ENCODE results near the gene CFAP299.

Gene CFAP299

GRCh38 chr4:80500613-80501012 is 165.1 kb downstream of the CFAP299 start:
- peak; percentile 20 for DNase-seq (ENCODE audit: low read depth)
- no peak overlapping the region for H3K4me3 ChIP-seq (ENCODE audit: control insufficient read depth, low read depth, low read length)
- TF ChIP-seq, protein P1, sequence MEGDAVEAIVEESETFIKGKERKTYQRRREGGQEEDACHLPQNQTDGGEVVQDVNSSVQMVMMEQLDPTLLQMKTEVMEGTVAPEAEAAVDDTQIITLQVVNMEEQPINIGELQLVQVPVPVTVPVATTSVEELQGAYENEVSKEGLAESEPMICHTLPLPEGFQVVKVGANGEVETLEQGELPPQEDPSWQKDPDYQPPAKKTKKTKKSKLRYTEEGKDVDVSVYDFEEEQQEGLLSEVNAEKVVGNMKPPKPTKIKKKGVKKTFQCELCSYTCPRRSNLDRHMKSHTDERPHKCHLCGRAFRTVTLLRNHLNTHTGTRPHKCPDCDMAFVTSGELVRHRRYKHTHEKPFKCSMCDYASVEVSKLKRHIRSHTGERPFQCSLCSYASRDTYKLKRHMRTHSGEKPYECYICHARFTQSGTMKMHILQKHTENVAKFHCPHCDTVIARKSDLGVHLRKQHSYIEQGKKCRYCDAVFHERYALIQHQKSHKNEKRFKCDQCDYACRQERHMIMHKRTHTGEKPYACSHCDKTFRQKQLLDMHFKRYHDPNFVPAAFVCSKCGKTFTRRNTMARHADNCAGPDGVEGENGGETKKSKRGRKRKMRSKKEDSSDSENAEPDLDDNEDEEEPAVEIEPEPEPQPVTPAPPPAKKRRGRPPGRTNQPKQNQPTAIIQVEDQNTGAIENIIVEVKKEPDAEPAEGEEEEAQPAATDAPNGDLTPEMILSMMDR (IDR thresholded peaks at IDR 0.05; ENCODE audit: control insufficient read depth, insufficient read depth, low read depth, low read length, missing control alignments) = no peak

- TF ChIP-seq, protein P1 (IDR thresholded peaks at IDR 0.05; ENCODE audit: control insufficient read depth, insufficient read depth, low read depth, low read length, missing control alignments) = no peak
- DNase-seq (ENCODE audit: low read depth) = no peak
Observed at GRCh38 chr4:80507077-80507476, 171.5 kb downstream of the CFAP299 start.

GRCh38 chr4:80507507-80507906 is 172.0 kb downstream of the CFAP299 start:
- TF ChIP-seq, protein P1 (IDR thresholded peaks at IDR 0.05; ENCODE audit: control insufficient read depth, insufficient read depth, low read depth, low read length, missing control alignments) = no peak
- no peak for DNase-seq (ENCODE audit: low read depth)
- no peak overlapping the region for H3K4me3 ChIP-seq (ENCODE audit: control insufficient read depth, low read depth, low read length)

More at GRCh38 chr4:80507077-80507476, 171.5 kb downstream of the CFAP299 start:
- no peak overlapping the region for H3K4me3 ChIP-seq (ENCODE audit: control insufficient read depth, low read depth, low read length)

DNA sequence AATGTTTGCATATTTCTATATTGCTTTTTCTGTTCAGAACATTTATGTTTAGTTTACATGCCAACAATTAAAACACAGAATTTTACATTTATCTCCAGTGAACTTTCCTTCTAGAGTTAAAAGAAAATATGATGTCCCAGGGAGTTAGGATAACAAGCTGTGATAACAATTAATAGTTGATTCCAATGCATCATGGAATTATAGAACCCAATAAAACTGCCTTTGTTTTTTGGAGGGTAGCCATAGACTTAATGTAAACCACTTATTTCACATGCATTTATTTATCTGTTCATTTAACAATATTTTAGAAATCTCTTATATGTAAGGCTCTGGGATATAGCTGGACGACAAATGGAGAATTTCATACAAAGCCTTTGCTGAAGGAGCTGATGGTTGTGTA is 180.0 kb downstream of the CFAP299 start:
- TF ChIP-seq, protein P1 (IDR thresholded peaks at IDR 0.05; ENCODE audit: control insufficient read depth, insufficient read depth, low read depth, low read length, missing control alignments) = no peak

DNA sequence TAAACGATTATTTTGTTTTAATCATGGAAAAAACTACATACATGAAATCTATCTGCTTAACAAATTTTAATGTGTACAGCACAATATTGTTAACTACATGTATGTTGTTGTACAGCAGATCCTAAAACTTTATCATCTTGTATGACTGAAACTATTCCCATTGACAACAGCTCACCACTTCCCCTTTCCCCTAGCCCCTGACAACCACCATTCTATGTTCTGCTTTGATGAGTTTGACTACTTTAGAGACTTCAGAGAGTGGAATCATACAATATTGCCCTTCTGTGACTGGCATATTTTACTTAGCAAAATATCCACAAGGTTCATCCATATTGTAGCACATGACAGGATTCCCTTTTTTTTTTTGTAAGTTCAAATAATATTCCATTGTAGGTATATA is 185.9 kb downstream of the CFAP299 start:
- no peak for DNase-seq (ENCODE audit: low read depth)
- TF ChIP-seq, protein P1 (IDR thresholded peaks at IDR 0.05; ENCODE audit: control insufficient read depth, insufficient read depth, low read depth, low read length, missing control alignments) = no peak
- no peak overlapping the region for H3K4me3 ChIP-seq (ENCODE audit: control insufficient read depth, low read depth, low read length)

More for the DNA sequence above, 180.0 kb downstream of the CFAP299 start:
- H3K4me3 ChIP-seq (ENCODE audit: control insufficient read depth, low read depth, low read length) = no peak overlapping the region
- no peak for DNase-seq (ENCODE audit: low read depth)

- no peak overlapping the region for H3K4me3 ChIP-seq (ENCODE audit: control insufficient read depth, low read depth, low read length)
- DNase-seq (ENCODE audit: low read depth) = no peak
- TF ChIP-seq, protein P1 (IDR thresholded peaks at IDR 0.05; ENCODE audit: control insufficient read depth, insufficient read depth, low read depth, low read length, missing control alignments) = no peak
Observed at GRCh38 chr4:80526697-80527096, 191.2 kb downstream of the CFAP299 start.

DNA sequence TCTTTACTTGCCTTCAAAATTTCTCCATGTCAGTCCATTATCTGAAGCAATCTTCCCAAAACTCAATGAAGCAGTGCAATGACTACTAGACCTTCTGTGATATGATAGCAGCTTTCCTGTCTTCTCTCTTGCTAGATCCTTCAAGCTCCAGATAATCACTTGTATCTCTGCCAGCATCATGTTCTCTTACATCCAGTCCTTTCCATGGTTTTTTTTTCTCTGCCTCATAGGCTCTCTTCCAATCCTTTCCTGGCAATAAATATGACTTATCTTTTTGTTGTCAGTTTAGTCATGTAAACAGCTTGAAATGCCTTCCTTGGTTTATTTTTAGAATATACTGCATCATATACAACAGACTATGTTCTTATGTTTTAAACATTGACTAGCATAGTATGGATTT is 193.5 kb downstream of the CFAP299 start:
- no peak overlapping the region for H3K4me3 ChIP-seq (ENCODE audit: control insufficient read depth, low read depth, low read length)
- TF ChIP-seq, protein P1 (IDR thresholded peaks at IDR 0.05; ENCODE audit: control insufficient read depth, insufficient read depth, low read depth, low read length, missing control alignments) = no peak
- no peak for DNase-seq (ENCODE audit: low read depth)
